NK-92 (cell line): ENCODE data around the gene FST.

ENCODE experiments used
- DNase-seq: peaks from one replicate; lab custom pipeline; 2025; ENCODE audit not compliant: unreplicated experiment; lab: John Stamatoyannopoulos, UW

FST gene

GRCh38 chr5:53473633-53474032, 6.8 kb upstream of the FST start:
- no peak for DNase-seq

- DNase-seq: no peak
These were observed 5.1 kb upstream of the FST start for GRCh38 chr5:53475320-53475719.

DNA sequence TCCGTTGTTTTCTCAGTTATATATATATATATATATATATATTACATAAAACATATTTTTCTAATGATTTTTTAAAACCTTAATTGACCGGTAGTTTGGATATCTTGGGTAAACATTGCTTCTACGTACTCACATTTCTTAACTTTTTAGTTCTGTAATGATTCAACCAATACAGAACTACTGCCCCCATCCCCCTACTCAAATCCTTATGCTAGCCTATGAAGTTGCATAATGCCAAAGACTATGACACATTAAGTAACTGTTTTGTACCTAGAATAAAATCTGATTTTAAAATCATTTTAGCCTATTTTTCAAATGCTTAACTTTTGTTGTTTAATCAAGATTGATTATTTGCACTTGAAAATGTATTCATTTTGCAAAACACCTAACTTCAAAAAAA, 4.4 kb upstream of the FST start:
- DNase-seq: no peak

DNA sequence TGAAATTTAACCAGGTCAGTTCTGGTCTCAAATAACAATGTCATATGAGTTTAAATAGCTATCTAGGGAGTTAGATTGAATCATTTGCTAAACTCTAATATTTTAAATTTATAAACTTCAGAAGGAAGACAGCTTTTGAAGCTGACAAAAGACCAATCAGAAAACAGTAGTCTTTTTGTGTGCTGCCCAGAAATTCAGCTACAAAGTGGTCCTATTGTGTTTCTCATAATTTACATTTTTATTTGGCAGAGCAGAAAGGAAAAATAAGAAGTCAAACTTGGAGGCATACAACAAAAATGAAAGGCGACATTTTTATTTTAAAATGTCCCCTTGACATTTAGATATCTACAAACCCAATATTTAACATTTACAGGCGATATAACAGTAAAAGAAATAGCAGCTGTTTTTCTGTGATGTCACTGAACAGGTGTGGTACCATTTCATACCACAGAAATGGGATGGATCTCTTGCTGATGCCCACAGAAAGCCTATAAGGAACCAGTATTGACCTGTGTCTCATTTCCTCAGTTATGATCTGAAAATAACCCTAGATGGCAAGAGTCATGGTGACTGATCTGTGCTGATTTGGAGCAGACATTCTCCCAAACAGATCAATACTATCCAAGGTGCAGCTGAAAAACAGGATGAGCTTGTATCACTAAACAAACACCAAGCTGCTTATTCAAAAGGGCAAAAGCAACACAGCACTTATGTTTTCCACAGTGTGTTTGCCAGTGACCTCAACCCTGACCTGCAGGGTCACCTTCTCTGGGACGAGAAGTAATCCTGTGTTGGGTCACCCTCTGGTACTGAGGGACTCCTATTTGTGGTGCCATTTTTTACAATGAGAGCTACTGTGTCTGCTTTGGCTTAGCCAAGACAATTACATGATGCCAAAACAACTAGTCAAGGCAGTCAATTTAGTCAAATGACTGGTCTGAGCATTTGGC, 3.6 kb upstream of the FST start:
- no peak for DNase-seq

DNA sequence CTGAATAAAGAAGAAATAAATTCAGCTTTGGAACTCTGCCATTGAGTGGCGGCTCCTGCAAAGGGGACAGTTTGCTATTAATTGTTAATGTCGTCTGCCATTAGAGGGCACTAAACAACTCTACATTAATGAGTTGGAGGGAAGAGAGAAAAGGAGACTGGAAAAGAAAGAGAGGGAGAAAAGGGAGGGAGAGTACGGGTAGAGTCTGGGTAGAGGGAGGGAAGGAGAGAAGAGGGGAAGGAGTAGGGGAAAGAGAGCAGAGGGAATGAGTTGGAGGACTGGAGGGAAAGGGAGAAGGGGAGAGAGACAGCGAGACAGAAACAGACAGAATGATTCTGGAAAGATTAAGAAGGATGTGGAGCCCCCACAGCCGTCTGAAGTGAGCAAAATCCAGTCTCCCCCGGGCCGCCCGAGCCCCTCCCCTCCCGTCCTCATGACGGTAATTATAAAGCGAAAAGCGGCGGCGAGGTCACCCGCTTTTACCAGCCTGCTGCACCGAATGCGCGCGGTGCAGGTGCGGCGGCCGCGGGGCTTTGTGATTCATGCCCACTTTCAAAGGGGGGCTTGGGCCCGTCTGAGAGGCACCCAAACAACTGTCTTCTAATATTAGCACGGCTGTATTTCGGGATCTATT, 1.9 kb upstream of the FST start:
- DNase-seq: no peak

DNA sequence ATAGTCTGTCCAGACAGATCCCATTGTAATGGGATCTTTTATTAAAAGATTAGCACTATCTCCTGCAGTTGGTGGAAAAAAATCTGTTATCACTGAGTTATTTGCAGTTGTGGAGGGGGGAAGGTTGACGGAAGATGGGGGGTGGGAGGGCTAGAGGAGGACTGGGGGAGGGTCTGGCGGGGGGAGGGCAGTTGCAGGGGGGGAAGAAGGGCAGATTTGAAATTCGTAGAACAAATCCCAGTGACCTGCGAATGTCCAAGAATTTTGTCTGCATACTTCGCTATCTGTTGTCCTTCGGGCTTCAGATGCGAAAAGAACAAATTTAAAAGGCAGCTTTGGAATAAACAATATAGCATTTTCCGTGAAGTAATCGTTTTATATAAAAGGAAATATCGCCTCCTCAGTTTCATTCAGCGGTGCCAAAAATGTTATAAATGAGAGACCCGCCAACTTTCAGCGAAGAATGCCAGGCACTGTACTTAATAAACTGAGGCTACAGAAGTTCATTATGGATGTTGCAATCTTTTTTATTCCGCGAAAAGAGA, 1.3 kb upstream of the FST start:
- no peak for DNase-seq

DNA sequence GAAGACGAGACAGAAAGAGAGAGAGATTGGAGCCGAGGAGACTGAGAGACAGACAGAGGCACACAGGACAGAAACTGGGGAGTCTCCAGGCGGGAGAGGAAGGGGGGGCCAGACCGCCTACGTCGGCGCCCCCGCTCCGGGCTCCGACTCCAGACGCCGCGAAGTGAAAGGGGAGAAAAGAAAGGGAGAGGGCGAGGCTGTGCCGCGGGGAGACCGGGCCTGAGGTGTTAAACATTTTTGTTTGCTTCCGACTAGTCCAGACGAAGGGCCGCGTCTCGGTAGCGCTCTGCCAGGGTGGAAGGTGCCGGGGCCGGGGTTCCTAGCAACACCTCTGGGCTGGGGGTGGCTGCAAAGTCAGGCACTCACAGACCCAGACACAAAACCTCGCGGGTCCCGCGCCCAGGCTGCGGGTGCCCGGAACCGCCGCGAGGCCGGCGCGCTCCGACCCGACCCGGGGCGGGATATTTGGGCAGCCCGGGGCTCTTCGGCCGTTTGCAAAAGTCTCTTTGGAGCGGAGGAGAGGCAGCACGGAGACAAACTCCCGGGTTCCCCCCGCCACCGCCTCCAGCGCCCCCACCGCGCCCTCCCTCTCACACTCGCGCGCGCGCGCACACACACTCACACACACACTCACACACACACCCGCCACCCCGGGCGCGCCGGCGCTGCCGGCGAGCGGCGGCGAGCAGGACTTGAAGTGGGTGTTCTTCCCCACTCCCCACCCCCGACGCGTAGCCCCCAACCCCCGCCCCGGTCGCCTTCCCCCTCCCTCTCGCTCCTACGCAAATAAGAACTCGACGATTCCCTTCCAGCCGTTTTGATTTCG, 626 bp upstream of the FST start:
- DNase-seq: no peak

DNA sequence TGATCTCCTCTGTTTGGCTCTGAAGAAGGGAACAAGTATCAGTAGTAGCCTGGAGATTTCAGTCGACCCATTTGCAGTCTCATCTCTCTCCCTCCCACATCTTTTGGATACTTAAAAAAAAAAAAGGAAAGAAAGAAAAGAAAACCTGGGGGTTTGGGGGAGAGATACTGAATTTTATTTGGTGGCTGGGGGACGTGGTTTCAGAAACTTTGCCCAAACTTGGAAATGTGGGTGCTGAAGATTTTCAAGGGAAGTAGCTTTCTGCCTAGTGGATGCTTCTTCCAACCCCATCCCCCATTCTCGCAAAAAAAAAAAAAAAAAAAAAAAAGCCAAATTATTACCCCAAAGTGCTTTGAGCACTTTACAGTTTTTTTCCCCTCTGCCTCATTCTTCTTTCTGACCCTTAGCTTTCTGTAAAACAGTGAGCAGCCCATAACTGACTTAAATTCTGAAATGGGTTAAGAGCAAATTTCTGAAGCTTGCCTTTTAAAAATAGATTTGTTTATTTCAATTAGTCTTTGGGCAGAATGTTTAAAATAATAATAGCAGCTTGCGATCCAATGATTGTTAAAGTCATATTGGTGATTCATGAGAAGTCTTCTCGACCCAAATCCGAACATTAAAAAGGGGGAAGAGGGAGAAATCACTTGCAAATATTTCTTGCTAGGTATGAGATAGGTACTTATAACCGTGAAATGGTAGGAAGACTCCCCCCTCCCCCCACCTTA, 894 bp downstream of the FST start:
- DNase-seq: no peak

DNA sequence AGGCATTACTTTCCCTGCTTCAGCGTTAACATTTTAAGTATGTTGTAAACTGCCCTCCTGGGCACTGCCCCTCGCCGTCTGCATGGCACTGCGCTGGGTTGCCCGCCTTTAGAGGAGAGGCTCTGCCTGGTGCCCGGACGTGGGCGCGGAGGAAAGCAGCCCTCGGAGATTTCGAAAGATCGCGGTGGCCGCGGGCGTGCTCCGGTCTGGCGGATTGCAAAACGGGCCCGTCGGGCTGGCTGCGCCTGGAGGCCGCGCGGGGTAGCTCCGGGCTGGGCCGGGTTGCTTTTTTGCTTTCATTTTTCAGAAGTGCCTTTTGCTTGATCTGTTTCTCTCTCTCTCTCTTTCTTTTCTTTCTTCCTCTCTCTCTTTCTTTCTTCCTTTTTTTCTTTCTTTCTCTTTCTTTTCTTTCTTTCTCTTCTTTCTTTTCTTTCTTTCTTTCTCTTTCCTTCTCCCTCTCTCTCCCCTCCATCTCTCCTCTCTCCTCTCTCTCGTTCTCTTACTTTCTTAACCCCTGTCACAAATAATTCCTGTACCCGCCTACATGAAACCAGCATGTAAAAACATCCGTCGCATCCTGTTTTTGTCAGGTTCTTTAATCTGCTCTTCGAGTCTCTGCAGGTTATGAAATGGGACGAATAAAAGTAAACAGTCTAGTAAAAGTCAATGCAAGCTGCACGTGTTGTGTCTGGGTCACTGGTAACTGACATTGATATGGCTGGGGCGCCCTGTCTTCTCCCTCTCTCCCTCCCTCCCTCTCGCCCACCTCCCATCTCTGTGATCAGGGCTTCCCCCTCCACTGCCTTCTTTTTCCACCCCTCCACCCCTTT, 1.7 kb downstream of the FST start:
- no peak for DNase-seq

GRCh38 chr5:53482717-53483638, 2.5 kb downstream of the FST start:
- no peak for DNase-seq

GRCh38 chr5:53487436-53487835, 7.0 kb downstream of the FST start:
- DNase-seq: no peak

- no peak for DNase-seq
These were observed 7.8 kb downstream of the FST start for GRCh38 chr5:53488195-53488722.

- DNase-seq: no peak
These were observed 10.3 kb downstream of the FST start for GRCh38 chr5:53490747-53491146.

DNA sequence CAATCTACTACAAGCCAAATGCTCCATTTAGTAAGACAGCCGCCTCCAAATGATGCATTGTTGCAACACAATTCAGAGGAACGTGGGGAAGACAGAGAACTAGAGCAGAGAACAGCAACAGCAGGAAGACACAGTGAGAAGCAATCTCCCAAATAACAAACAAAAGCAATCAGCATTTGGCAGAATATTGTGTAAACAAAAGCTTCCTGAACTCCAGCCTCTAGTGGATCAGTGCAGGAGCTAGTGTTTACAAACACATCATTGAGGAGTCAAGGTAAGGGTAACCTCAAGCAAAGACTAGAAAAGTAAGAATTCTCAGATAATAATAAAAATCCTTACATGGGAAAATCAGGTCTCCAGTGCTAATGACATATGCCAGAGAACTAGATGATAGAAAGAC, 20.6 kb downstream of the FST start:
- no peak for DNase-seq

DNA sequence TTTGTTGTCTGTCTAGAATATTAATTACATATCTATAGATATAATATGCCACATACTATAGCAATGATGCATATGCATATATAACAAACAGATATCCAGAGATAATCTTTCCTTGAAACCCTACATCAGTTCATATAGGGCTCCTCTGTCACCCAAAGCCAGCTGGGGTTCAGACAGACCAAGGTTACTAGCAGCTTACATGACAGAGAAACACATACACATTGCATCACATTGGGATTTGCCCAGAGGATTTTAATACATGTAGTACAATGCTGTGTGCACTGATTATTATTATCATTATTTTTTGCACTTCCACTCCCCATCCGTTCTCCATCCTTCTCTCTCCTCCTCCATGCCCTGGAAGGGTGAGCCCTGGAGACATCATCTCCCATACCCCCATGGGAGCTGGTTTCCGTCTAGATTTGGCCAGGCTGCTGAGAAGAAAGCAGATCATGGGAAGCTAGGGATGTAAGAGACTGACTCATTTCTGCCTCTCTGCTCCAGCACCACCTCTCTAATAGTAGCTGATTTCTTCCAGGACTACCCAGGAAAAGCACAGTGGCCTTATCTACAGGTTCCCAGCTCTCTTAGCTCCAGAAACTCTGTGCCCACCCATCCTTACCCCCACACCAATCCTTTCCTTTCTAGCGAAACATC, 23.3 kb downstream of the FST start:
- DNase-seq: no peak

DNA sequence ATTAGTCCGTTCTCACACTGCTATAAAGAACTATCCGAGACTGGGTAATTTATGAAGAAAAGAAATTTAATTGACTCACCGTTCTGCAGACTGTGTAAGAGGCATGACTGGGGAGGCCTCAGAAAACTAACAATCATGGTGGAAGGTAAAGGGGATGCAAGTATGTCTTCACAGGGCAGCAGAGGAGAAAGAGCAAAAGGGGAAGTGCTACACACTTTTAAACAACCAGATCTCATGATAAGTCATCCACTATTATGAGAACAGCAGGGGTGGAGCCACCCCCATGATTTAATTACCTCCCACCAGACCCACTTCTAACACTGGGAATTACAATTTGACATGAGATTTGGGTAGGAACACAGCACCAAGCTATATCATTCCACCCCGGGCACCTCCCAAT, 26.6 kb downstream of the FST start:
- no peak for DNase-seq

GRCh38 chr5:53508125-53508524, 27.7 kb downstream of the FST start:
- no peak for DNase-seq

- no peak for DNase-seq
These were observed 32.1 kb downstream of the FST start for GRCh38 chr5:53512539-53512938.
